Activated naive CD8-positive, alpha-beta T cell treated with anti-CD3 and anti-CD28 coated beads, Interleukin-2, amount 50 U/mL, for 24 hours (primary cell): ENCODE results near the gene SGCD.

Experiments used
- ATAC-seq: fragments of 150-1000 bp; cut with Tn5 transposase; one replicate; pipeline ENCODE4 v1.10.0; 2021
- DNase-seq: peaks from one replicate; pipeline ENCODE4 v3.0.0; 2021
- H3K27ac Mint-ChIP-seq: one replicate; pipeline ENCODE4 v1.8.0; 2021; ENCODE audit warnings: mild to moderate bottlenecking, mixed read lengths
- H3K27me3 Mint-ChIP-seq: one replicate; pipeline ENCODE4 v1.8.0; 2021; ENCODE audit warnings: mixed read lengths
- H3K36me3 Mint-ChIP-seq: one replicate; pipeline ENCODE4 v1.8.0; 2021; ENCODE audit warnings: low read depth, mixed read lengths
- H3K4me1 Mint-ChIP-seq: one replicate; pipeline ENCODE4 v1.8.0; 2021; ENCODE audit warnings: mixed read lengths
- H3K4me3 Mint-ChIP-seq: one replicate; pipeline ENCODE4 v1.8.0; 2021; ENCODE audit warnings: mild to moderate bottlenecking, moderate library complexity, mixed read lengths
- H3K9me3 Mint-ChIP-seq: one replicate; pipeline ENCODE4 v1.8.0; 2021; ENCODE audit warnings: mixed read lengths

The SGCD gene

GRCh38 chr5:156339139-156339841 lies 12.3 kb downstream of the SGCD start:
- no peak for DNase-seq
- H3K4me1 Mint-ChIP-seq = no peaks in the 10 kb centered on the region
- no peak for ATAC-seq

GRCh38 chr5:156340893-156341292 lies 13.9 kb downstream of the SGCD start:
- DNase-seq = no peak
- Mint-ChIP-seq H3K9me3 (no peaks in the 10 kb centered on the region), H3K36me3 (no peaks in the 10 kb centered on the region), H3K27me3 (peaks cover 4% of the 10 kb centered on the region), H3K27ac (no peak overlapping the region), H3K4me1 (no peaks in the 10 kb centered on the region), H3K4me3 (no peak overlapping the region)
- no peak for ATAC-seq

More at GRCh38 chr5:156339139-156339841, 12.3 kb downstream of the SGCD start:
- no peak overlapping the region for H3K27ac Mint-ChIP-seq
- H3K9me3 Mint-ChIP-seq = no peaks in the 10 kb centered on the region
- H3K27me3 Mint-ChIP-seq = peaks cover 2% of the 10 kb centered on the region
- H3K4me3 Mint-ChIP-seq = no peak overlapping the region
- H3K36me3 Mint-ChIP-seq = no peaks in the 10 kb centered on the region

DNA sequence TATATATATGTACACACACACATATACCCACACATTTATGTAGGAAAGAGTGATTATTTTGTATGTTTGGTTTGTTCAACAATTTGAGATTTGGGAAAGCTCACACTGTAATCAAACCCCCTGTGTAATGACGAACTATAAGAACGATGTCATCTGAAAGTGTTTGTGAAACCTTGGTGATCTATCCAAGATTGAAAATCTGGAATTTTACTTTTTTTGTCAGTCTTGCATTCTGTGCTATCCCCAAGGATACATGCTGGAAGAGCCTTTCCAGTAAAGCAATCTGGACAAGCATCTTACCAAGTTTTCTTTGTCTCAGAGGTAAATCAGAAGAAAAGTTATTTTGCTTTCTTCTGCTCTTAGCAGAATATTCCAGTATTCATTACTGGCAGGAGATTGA lies 23.3 kb downstream of the SGCD start:
- ATAC-seq = no peak
- peaks cover 4% of the 10 kb centered on the region for H3K27me3 Mint-ChIP-seq
- H3K4me3 Mint-ChIP-seq = no peak overlapping the region
- DNase-seq = no peak
- H3K27ac Mint-ChIP-seq = no peak overlapping the region
- H3K36me3 Mint-ChIP-seq = no peaks in the 10 kb centered on the region
- no peaks in the 10 kb centered on the region for H3K9me3 Mint-ChIP-seq
- H3K4me1 Mint-ChIP-seq = no peaks in the 10 kb centered on the region

- ATAC-seq = no peak
- H3K4me3 Mint-ChIP-seq = no peak overlapping the region
- no peaks in the 10 kb centered on the region for H3K36me3 Mint-ChIP-seq
- H3K4me1 Mint-ChIP-seq = no peaks in the 10 kb centered on the region
- H3K9me3 Mint-ChIP-seq = no peaks in the 10 kb centered on the region
- DNase-seq = no peak
- no peak overlapping the region for H3K27ac Mint-ChIP-seq
- peaks cover 4% of the 10 kb centered on the region for H3K27me3 Mint-ChIP-seq
Measured at GRCh38 chr5:156351423-156351822, 24.5 kb downstream of the SGCD start.

GRCh38 chr5:156354571-156354970 lies 27.6 kb downstream of the SGCD start:
- Mint-ChIP-seq H3K9me3 (no peaks in the 10 kb centered on the region), H3K27ac (no peak overlapping the region), H3K4me1 (no peaks in the 10 kb centered on the region), H3K27me3 (no peaks in the 10 kb centered on the region), H3K4me3 (no peak overlapping the region), H3K36me3 (no peaks in the 10 kb centered on the region)
- ATAC-seq = no peak
- DNase-seq = no peak

GRCh38 chr5:156356238-156356637 lies 29.3 kb downstream of the SGCD start:
- Mint-ChIP-seq H3K4me3 (no peak overlapping the region), H3K27me3 (no peaks in the 10 kb centered on the region), H3K27ac (no peak overlapping the region), H3K9me3 (no peaks in the 10 kb centered on the region), H3K4me1 (no peaks in the 10 kb centered on the region), H3K36me3 (no peaks in the 10 kb centered on the region)
- no peak for ATAC-seq
- DNase-seq = no peak

- Mint-ChIP-seq H3K27me3 (no peaks in the 10 kb centered on the region), H3K36me3 (no peaks in the 10 kb centered on the region), H3K4me1 (no peaks in the 10 kb centered on the region), H3K4me3 (no peak overlapping the region), H3K9me3 (no peaks in the 10 kb centered on the region), H3K27ac (no peak overlapping the region)
- no peak for ATAC-seq
- DNase-seq = no peak
Measured at GRCh38 chr5:156359476-156359875, 32.5 kb downstream of the SGCD start.

GRCh38 chr5:156361436-156362109 lies 34.6 kb downstream of the SGCD start:
- no peak for DNase-seq
- H3K4me3 Mint-ChIP-seq = no peak overlapping the region
- no peaks in the 10 kb centered on the region for H3K4me1 Mint-ChIP-seq
- H3K9me3 Mint-ChIP-seq = no peaks in the 10 kb centered on the region
- ATAC-seq = no peak
- H3K36me3 Mint-ChIP-seq = no peaks in the 10 kb centered on the region
- peaks cover 2% of the 10 kb centered on the region for H3K27me3 Mint-ChIP-seq
- H3K27ac Mint-ChIP-seq = no peak overlapping the region

GRCh38 chr5:156363861-156364260 lies 36.9 kb downstream of the SGCD start:
- DNase-seq = no peak
- H3K36me3 Mint-ChIP-seq = no peaks in the 10 kb centered on the region
- H3K4me1 Mint-ChIP-seq = no peaks in the 10 kb centered on the region
- H3K4me3 Mint-ChIP-seq = no peak overlapping the region
- H3K27ac Mint-ChIP-seq = no peak overlapping the region
- ATAC-seq = no peak
- peaks cover 2% of the 10 kb centered on the region for H3K27me3 Mint-ChIP-seq
- no peaks in the 10 kb centered on the region for H3K9me3 Mint-ChIP-seq

DNA sequence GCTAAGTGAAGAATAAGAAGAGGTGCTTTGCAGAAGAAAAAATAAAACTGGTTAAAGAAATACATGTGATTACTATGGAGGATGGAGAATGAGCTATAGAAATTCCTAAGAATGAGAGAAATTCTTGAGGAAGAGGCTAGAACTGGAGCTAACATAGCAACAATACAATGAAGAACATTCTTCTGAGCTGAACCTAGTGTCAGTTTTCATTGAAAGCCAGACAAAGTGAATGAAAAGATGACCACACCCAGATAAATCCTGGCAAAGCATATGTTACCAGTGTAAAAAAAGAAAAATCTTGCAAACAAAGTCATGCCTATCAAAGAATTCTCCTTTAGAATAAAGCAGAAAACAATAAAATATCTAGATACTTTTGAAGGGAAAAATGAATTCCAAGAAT lies 39.6 kb downstream of the SGCD start:
- Mint-ChIP-seq H3K9me3 (no peaks in the 10 kb centered on the region), H3K4me1 (no peaks in the 10 kb centered on the region), H3K4me3 (no peak overlapping the region), H3K36me3 (no peaks in the 10 kb centered on the region), H3K27ac (no peak overlapping the region), H3K27me3 (peaks cover 2% of the 10 kb centered on the region)
- no peak for ATAC-seq
- no peak for DNase-seq

DNA sequence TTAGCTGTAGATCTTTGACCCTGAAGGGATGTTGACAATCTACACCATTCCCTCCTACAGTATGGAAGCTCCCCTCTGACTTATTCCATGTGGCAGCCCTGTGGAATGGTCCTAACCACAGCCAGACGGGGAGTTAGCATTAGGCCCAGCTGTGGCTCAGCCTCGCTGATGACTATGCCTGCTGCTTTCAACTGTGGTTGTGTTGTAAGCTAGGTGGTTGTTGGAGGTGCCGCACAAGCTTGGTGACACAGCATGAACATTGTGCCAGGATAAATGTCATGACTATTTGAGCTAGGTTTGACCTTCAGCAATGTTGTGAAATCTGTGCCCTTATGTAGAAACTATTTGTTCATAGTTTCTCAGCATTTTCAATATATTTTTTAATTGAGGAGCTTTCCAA lies 40.6 kb downstream of the SGCD start:
- H3K36me3 Mint-ChIP-seq = no peaks in the 10 kb centered on the region
- no peaks in the 10 kb centered on the region for H3K9me3 Mint-ChIP-seq
- H3K27ac Mint-ChIP-seq = no peak overlapping the region
- DNase-seq (no peak), ATAC-seq (peak; percentile 36)
- peaks cover 2% of the 10 kb centered on the region for H3K27me3 Mint-ChIP-seq
- H3K4me1 Mint-ChIP-seq = no peaks in the 10 kb centered on the region
- no peak overlapping the region for H3K4me3 Mint-ChIP-seq

GRCh38 chr5:156375895-156376495 lies 49.0 kb downstream of the SGCD start:
- H3K4me1 Mint-ChIP-seq = no peaks in the 10 kb centered on the region
- H3K9me3 Mint-ChIP-seq = no peaks in the 10 kb centered on the region
- DNase-seq (no peak), ATAC-seq (no peak)
- peaks cover 9% of the 10 kb centered on the region for H3K27me3 Mint-ChIP-seq
- no peak overlapping the region for H3K4me3 Mint-ChIP-seq
- no peaks in the 10 kb centered on the region for H3K36me3 Mint-ChIP-seq
- H3K27ac Mint-ChIP-seq = no peak overlapping the region

DNA sequence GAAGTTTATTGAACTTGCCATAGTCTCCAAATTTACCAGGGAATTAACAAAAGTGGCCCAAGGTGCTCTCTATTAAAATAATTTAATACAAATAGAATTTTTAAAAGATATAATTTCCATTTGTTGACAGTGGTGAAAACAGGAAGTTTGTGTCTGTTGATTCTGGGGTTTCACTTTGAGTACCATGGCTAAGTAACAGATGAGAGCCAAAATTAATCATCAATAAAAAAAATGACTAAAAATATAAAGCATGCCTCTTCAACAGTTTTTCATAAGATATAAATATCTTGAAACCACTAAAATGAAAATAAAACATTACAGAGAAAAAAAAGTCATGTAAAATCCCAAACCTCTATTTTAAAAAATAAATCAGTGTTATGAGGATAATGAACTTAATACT lies 49.8 kb downstream of the SGCD start:
- no peaks in the 10 kb centered on the region for H3K9me3 Mint-ChIP-seq
- no peaks in the 10 kb centered on the region for H3K36me3 Mint-ChIP-seq
- no peak overlapping the region for H3K27ac Mint-ChIP-seq
- H3K27me3 Mint-ChIP-seq = peaks cover 9% of the 10 kb centered on the region
- ATAC-seq (no peak), DNase-seq (no peak)
- no peak overlapping the region for H3K4me3 Mint-ChIP-seq
- H3K4me1 Mint-ChIP-seq = no peaks in the 10 kb centered on the region

GRCh38 chr5:156378159-156378558 lies 51.2 kb downstream of the SGCD start:
- no peaks in the 10 kb centered on the region for H3K9me3 Mint-ChIP-seq
- H3K4me3 Mint-ChIP-seq = no peak overlapping the region
- peaks cover 9% of the 10 kb centered on the region for H3K27me3 Mint-ChIP-seq
- no peaks in the 10 kb centered on the region for H3K4me1 Mint-ChIP-seq
- no peak for ATAC-seq
- H3K27ac Mint-ChIP-seq = no peak overlapping the region
- no peaks in the 10 kb centered on the region for H3K36me3 Mint-ChIP-seq
- DNase-seq = no peak

- Mint-ChIP-seq H3K27ac (no peak overlapping the region), H3K27me3 (peaks cover 9% of the 10 kb centered on the region), H3K9me3 (no peaks in the 10 kb centered on the region), H3K36me3 (no peaks in the 10 kb centered on the region), H3K4me1 (no peaks in the 10 kb centered on the region), H3K4me3 (no peak overlapping the region)
- DNase-seq (no peak), ATAC-seq (no peak)
Measured at GRCh38 chr5:156379206-156379605, 52.2 kb downstream of the SGCD start.
